Stimulated activated CD8-positive, alpha-beta memory T cell treated with anti-CD3 and anti-CD28 coated beads, Interleukin-15, amount 100 ng/mL, for 1 hour (primary cell): ENCODE measurements around the gene PPTC7.
"Not testable (repeated sequence)": the region's sequence is repeated elsewhere in the genome, so short reads cannot be mapped to it uniquely, and the experiment has no call there.

Experiments
- DNase-seq: peaks from one replicate; pipeline ENCODE4 v3.0.0-alpha.2; 2020; ENCODE audit warnings: low read depth

PPTC7 gene

GRCh38 chr12:110561471-110562201 lies 21.5 kb downstream of the PPTC7 start:
- DNase-seq, result no peak

- DNase-seq, result no peak
These were observed 22.2 kb downstream of the PPTC7 start for GRCh38 chr12:110560946-110561345.

DNA sequence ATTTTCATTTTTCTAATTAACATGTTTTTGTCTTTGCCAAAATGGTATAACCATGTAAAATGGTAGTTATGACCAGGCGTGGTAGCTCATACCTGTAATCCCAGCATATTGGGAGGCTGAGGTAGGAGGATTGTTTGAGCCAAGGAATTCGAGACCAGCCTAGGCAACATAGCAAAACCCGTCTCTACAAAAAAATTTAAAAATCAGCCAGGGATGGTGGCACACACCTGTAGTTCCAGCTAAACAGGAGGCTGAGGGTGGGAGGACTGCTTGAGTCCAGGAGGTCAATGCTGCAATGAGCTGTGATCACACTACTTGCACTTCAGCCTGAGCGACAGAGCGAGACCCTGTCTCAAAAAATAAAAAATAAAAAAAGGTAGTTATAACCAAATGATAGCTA lies 23.1 kb downstream of the PPTC7 start:
- DNase-seq, result no peak

- not testable (repeated sequence) for DNase-seq
These were observed 24.2 kb downstream of the PPTC7 start for GRCh38 chr12:110558945-110559344.

DNA sequence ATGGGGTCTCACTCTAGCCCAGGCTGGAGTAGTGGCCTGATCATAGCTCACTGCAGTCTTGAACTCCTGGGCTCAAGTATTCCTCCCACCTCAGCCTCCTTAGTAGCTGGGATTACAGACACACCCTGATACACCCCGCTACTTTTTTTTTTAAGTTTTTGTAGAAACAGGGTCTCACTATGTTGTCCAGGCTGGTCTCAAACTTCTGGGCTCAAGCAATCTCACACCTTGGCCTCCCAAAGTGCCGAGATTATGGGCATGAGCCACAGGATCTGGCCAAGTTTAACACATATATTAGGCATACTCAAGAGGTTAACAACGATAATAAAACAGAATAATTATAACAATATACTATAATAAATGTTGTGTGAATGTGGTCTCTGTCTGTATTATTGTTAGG lies 25.8 kb downstream of the PPTC7 start:
- DNase-seq, result no peak

DNA sequence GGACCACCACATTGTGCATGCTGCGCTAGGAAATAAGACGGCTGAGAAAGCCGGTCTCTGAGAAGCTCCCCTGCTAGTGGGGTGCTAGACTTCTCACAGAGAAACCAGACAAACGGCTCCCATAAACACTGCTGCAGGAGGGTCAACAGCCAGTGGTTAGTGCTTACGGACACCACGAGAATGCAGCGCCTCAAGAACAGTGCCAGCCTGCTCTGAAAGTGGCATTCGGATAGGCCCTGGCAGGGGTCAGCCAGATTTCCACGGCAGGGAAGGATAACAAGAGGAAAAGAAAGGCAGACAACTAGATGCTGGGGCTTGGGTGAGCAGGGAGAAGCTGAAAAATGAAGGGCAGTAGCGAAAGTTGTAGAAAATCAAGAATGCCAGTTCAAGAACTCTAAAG lies 26.4 kb downstream of the PPTC7 start:
- DNase-seq, result no peak

DNA sequence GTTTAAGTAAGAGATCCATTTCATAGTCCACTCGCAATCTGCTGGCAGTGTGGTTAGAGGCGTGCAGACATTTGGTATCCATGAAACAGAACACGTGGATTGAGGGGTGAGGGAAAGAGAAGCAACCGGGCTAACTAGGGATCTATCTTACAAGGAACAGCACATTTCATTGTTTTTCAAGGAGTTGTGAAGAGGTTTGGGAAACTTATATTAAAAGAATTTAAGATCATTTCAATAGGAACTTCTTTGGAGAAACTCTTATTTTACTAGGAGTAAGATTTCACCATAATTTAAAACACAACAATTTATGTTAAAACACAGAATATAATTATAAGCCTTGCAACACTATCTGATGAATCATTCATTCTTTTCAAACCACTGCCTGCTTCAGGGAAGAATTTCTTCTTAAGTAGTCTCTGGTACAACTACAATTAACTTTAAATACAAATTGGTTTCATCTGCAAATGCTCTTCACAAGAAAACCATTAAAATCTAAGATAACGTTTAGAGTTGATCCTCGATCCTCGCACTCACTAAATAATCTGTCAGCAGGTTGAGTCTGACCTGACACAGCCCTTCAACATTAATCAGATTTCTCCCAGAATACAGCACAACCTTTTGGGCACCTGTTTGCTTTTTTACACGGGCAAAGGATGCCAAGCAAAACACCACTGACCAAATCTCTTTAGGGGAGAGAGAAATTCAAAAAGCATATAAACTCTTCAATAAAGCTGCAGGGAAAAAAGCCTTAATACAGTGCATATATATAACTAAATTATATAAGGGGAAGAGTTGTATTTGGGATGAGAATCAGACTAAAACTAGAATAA lies 27.3 kb downstream of the PPTC7 start:
- no peak for DNase-seq

GRCh38 chr12:110554184-110554583 lies 28.9 kb downstream of the PPTC7 start:
- DNase-seq, result no peak

DNA sequence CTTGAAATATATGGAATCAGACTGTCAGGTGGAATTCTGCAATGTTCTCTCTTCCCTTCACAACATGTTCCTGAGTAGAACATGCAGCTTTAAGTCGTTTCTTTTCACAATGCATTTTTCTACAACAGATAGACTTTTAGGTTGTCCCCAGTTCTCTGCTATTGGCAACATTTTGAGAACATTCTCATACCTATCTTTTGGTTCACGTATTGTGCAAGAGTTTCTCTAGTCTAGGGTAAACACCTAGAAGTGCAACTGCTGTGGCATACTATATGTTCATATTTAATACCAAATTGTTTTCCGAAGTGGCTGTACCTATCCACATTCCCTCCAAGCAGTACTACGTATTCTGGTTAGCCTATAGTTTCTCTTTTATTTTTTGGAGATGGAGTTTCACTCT lies 32.1 kb downstream of the PPTC7 start:
- DNase-seq, result no peak

DNA sequence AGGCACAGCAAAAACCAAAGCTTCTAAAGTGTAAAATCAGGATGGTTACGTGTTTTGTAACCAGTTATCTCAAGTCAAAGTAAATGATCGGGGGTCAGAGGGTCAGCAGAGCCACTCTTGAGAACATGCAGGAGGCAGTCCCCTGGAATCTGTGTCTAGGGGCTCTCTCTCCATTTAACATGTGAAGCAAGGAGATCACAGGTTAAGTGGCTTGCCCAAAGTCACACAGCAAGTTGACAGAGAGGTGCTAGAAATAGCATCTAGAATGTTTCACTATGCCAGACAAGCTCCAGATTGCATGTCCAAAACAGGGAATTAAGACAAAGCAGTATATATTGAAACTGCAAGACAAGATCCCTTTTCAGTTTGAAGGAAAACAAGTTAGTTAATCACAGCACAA lies 33.4 kb downstream of the PPTC7 start:
- DNase-seq, result no peak

DNA sequence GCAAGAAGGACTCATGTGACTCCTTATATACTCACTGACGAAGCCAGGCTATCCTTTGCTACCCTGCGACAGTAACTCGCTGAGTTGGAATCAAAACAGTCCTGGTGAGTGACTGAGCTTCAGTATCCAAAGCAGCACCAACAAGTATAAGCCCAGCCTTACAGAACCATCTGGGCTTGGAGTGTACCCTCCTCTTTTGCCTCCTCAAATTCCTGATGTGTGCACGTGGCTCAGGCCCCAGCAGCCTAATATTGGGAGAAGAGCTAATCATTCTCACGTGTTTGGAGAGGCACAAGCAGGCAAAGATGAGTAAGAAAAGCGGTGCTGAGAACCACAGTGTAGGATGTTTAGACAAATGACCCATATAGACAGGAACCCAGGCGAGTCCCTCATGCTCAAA lies 34.4 kb downstream of the PPTC7 start:
- DNase-seq, result no peak

DNA sequence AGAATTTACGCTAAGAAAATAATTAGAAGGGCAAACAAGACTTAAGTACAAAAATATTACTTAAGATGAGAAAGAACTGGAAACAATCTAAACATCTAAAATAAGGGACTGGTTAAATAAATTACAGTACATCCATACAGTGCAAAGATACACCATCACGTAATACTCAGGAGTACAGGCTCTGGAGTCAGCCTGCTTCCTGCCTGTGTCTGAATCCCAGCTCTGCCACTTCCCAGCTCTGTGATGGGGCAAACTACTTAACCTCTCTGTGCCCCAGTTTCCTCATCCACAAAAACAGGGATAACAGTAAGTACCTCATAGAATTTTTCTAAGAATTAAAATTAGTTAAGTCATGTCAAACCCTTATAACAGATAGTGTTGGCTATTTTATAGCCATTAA lies 36.0 kb downstream of the PPTC7 start:
- DNase-seq, result no peak

- no peak for DNase-seq
These were observed 36.8 kb downstream of the PPTC7 start for GRCh38 chr12:110546339-110546738.

DNA sequence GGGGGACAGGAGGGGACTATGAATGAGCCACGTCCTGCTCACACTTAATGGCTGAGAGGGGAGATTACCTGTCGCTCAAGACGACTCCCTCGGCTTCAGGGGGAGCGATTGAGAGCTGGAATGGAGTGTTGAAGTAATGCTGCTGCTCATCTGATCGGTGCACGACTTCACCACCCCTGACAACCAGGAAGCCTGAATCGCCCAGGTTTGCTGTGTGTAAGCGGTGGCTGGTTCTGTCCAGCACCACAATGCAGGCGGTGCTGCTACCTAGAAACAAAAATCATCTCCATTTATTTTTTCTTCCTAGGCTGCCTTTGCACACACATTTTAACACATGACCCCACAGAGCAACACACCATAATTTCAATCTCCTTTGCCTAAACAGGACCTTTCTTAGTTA lies 37.3 kb downstream of the PPTC7 start:
- no peak for DNase-seq

DNA sequence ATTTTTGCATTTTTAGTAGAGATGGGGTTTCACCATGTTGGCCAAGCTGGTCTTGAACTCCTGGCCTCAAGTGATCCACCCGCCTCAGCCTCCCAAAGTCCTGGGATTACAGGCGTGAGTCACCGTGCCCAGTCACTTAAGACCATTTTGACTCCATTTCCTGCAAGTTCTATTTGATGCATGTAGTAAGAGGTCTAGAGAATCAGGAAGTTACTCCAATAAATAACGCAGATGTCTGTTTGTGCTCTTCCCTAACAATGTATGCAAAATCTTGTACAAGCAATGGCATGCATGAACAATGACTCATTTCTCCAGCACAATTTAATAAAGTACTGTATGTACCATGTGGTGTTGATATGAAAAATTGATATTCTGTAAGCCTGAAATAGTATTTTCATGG lies 37.9 kb downstream of the PPTC7 start:
- not testable (repeated sequence) for DNase-seq

GRCh38 chr12:110543965-110544364 lies 39.2 kb downstream of the PPTC7 start:
- no peak for DNase-seq

DNA sequence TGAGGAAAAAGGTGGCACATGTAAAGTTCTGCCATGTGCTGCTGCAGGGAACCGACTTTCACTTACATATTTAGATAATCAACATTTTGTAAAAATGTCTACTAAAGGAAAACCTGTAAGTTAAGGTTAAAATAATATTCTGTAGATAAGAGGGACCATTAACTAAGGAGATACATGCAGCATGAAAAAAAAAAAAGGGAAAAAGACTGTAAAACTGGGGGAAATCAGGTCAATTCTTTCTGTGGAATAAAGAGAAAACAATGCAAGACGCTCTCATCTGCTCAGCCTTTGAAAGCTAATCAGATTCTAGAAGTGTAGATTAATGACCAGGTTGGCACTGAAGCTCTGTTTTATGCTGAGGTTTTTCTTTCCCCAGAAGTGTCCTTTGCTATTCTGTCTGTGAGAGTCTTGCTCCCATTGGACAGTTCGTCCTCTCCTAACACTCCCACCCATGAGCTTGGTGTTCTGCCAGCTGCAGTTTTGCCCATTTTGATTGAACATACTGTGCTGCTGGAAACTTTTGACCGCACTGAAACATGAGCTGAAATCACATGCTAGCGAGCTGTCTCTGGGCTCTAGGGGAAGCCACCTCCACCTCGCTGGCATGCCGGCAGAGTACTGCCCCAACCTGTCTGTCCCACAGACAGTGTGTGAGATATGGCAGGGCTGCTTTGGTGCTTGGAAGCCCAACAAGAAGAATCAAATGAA lies 39.7 kb downstream of the PPTC7 start:
- DNase-seq, result no peak

DNA sequence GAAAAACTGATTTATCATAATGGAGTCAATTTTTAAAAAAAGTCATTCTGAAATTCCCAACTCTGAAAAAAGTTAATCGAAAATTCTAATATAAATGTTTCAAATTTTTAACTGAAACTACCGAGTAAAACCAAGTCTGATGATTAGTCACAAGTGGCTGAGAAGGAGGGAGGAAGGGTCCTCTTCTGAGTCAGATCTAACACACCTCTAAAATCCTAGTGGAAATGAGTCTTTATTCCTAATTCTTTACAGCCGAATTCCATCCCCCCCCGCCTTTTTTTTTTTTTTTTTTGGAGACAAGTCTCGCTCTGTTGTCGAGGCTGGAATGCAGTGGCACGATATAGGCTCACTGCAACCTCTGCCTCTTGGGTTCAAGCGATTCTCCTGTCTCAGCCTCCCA lies 43.1 kb downstream of the PPTC7 start:
- no peak for DNase-seq

DNA sequence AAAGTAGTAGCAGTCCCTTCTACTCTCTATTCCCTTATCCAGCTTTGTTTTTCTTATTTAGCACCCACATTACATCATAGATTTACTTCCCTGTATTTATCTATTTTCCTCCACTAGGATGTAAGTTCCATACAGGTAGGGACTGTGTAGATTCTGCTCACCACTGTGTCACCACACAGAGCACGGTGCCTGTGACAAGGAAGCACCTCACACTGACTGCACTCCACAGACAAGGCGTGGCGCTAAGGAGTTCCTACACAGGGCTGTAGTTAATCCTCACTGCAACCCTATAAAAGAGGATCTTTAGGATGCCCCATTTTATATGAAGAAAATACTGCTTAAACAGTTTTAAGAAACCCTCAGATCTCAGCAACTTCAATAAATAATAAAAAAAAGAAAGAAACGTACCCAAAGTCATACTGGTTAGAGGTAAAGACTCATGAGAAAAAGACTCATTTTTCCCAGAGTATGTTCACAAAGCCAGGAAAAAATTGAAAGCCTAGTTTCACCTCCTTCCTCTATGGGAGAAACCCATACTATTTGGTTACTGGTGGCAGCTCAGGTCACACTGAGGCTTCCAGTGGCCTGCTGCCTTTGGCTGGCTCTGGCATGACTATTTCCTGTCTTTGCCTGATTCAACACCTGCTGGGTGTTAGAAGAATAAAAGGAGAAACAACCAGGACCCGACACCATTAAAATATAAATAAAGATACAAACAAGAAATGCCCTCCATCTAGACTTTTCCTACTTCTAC lies 44.1 kb downstream of the PPTC7 start:
- no peak for DNase-seq

- no peak for DNase-seq
These were observed 45.3 kb downstream of the PPTC7 start for GRCh38 chr12:110537605-110538409.

DNA sequence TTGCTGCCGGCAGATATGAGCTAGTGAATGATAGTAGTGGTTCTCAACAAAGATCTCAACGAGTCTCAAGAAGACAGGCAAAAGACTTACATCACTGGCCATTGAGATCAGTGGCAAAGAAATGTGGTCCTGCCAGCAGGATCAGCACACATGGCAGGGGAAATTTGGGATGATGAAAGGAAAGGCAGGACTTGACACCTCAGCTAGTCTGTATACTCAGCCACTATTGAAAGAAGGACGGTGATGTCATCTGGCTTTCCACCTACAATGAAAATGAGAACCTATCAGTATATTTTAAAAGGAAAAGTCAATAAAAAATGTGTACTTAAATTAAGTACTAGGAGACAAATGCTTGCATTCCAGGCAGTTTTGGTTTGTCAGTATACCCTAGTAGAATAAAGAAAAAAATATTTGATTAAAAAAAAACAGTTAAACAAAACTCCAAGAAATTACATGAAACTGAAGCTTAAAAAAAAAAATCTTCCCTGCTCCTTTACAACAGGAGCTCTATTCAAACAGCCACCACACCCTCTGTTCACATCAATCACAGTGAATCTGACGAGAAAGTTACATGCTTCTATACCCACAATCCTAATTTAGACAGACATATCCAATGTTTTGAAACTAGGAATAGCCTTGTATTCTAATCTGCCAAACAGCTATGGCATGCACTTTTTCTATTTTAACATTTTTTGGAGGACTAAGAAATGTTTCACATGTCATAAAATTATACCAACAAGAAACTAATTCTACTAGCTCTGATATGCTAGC lies 46.1 kb downstream of the PPTC7 start:
- DNase-seq, result no peak
